ENCODE results near the gene KCNMA1. TPM values are rescaled to one million over a fixed set of nuclear protein-coding genes. Genes with fewer than 3 reads are reported as not detected.

KCNMA1 gene
- total RNA-seq, 1 experiment from 2014 or later = 0.49 TPM

- H4K20me1 ChIP-seq (ENCODE audit: insufficient read depth) = no peaks in the 10 kb centered on the region
- CTCF ChIA-PET = interaction anchor here (1.3 to 4.1 kb wide), 2 partner anchors 470 to 475 kb away, joined by 4 to 45 read pairs; no protein-coding TSS in a partner anchor
- RAD21 ChIA-PET (ENCODE audit: low non-redundant PET in 1 of 2, low total read pairs in 2 of 2, uncharacterized antibody in 2 of 2, unreplicated experiment in 2 of 2) = no interaction called here
These were observed 465.5 kb downstream of the KCNMA1 start for GRCh38 chr10:77172086-77172485.

GRCh38 chr10:77168861-77169260 lies 468.7 kb downstream of the KCNMA1 start:
- no peaks in the 10 kb centered on the region for H4K20me1 ChIP-seq (ENCODE audit: insufficient read depth)
- H3K9me2 ChIP-seq (ENCODE audit: insufficient read depth) = no peaks in the 10 kb centered on the region
- H2AFZ ChIP-seq (ENCODE audit: low read depth, low read length, poor library complexity, severe bottlenecking) = no peak overlapping the region
- ChIA-PET CTCF (interaction anchor here (2.5 to 4.0 kb wide), 2 partner anchors 475 to 543 kb away, joined by 6 to 37 read pairs; no protein-coding TSS in a partner anchor), RAD21 (ENCODE audit: low non-redundant PET in 1 of 2, low total read pairs in 2 of 2, uncharacterized antibody in 2 of 2, unreplicated experiment in 2 of 2) (no interaction called here), POLR2A (no interaction called here)
- H3K36me3 ChIP-seq (ENCODE audit: control insufficient read depth in 1 of 2, insufficient read depth in 2 of 2, low read length in 2 of 2) = no peaks in the 10 kb centered on the region
- H3K4me2 ChIP-seq (ENCODE audit: low read length) = peak overlapping the region; percentile 26; the same call in 1 of the 2 replicates
- H3K4me3 ChIP-seq (replicated peaks in 1 of 2; ENCODE audit: low read depth in 1 of 2, low read length in 2 of 2) = no peak overlapping the region
- H3K27ac ChIP-seq (ENCODE audit: low read depth, low read length) = no peak overlapping the region
- peaks cover 0 to 13% of the 10 kb centered on the region in 2 experiments; a peak in 2 of 4 replicates for H3K4me1 ChIP-seq (ENCODE audit: control insufficient read depth in 1 of 2, insufficient read depth in 2 of 2, low read length in 2 of 2)
- peaks cover 36% of the 10 kb centered on the region for H3K27me3 ChIP-seq (ENCODE audit: insufficient read depth, low read length)
- ATAC-seq = peak; percentile 35; the same call in 1 of the 2 replicates
- H3K79me2 ChIP-seq (ENCODE audit: insufficient read depth, low read length) = no peaks in the 10 kb centered on the region
- peak; percentile 27 for DNase-seq (ENCODE audit: low read depth, low spot score)
- intact Hi-C loops (cut with micrococcal nuclease) = loop anchor here (5.0 to 10.0 kb wide), 2 partner anchors 336 to 858 kb away; partner anchors contain the start of gene POLR3A
- no peak overlapping the region for H3K9ac ChIP-seq (ENCODE audit: low read length)
- no TSS peak for BruUV-seq (replicated peaks)
- no peaks in the 10 kb centered on the region for H3K9me3 ChIP-seq (ENCODE audit: control insufficient read depth in 1 of 2, insufficient read depth in 1 of 2, low read depth in 1 of 2, low read length in 2 of 2)
- TF ChIP-seq RAD21 (IDR thresholded peaks at IDR 0.05; ENCODE audit: low read depth) (no peak), JUND (IDR thresholded peaks at IDR 0.05) (peak; percentile 70), ZNF274 (IDR thresholded peaks at IDR 0.05; ENCODE audit: low read depth, low read length) (no peak), YY1 (IDR thresholded peaks at IDR 0.05; ENCODE audit: extremely low read depth, insufficient replicate concordance, low read depth, low read length) (no peak), ELF1 (IDR thresholded peaks at IDR 0.05; ENCODE audit: borderline replicate concordance, low read depth) (no peak), EZH2phosphoT487 (IDR thresholded peaks at IDR 0.05; ENCODE audit: borderline replicate concordance) (no peak), POLR2AphosphoS5 (IDR thresholded peaks at IDR 0.05; ENCODE audit: low read depth, low read length) (peak; percentile 33; the same call in 1 of the 2 replicates), MAX (IDR thresholded peaks at IDR 0.05) (no peak), ZFX (IDR thresholded peaks at IDR 0.05) (no peak), REST (IDR thresholded peaks at IDR 0.05; ENCODE audit: low read depth) (no peak)

More at GRCh38 chr10:77172086-77172485, 465.5 kb downstream of the KCNMA1 start:
- no peak overlapping the region for H3K4me3 ChIP-seq (replicated peaks in 1 of 2; ENCODE audit: low read depth in 1 of 2, low read length in 2 of 2)
- no peaks in the 10 kb centered on the region for H3K9me3 ChIP-seq (ENCODE audit: control insufficient read depth in 1 of 2, insufficient read depth in 1 of 2, low read depth in 1 of 2, low read length in 2 of 2)
- H3K4me1 ChIP-seq (ENCODE audit: control insufficient read depth in 1 of 2, insufficient read depth in 2 of 2, low read length in 2 of 2) = peaks cover 0 to 4% of the 10 kb centered on the region in 2 experiments; a peak in 2 of 4 replicates
- H3K4me2 ChIP-seq (ENCODE audit: low read length) = no peak overlapping the region
- intact Hi-C loops (cut with micrococcal nuclease) = loop anchor here (5.0 to 10.0 kb wide), 3 partner anchors 220 to 673 kb away; no protein-coding TSS in a partner anchor
- H3K36me3 ChIP-seq (ENCODE audit: control insufficient read depth in 1 of 2, insufficient read depth in 2 of 2, low read length in 2 of 2) = no peaks in the 10 kb centered on the region
- no peak overlapping the region for H3K27ac ChIP-seq (ENCODE audit: low read depth, low read length)
- POLR2A ChIA-PET = no interaction called here
- no TSS peak for BruUV-seq (replicated peaks)
- no peaks in the 10 kb centered on the region for H3K9me2 ChIP-seq (ENCODE audit: insufficient read depth)
- H3K27me3 ChIP-seq (ENCODE audit: insufficient read depth, low read length) = peaks cover 21% of the 10 kb centered on the region
- H3K79me2 ChIP-seq (ENCODE audit: insufficient read depth, low read length) = no peaks in the 10 kb centered on the region
- H2AFZ ChIP-seq (ENCODE audit: low read depth, low read length, poor library complexity, severe bottlenecking) = no peak overlapping the region
- DNase-seq (ENCODE audit: low read depth, low spot score) (no peak), ATAC-seq (no peak)
- TF ChIP-seq EGR1 (IDR thresholded peaks at IDR 0.05; ENCODE audit: low read depth) (no peak), RAD21 (IDR thresholded peaks at IDR 0.05; ENCODE audit: low read depth) (no peak), ZBTB33 (IDR thresholded peaks at IDR 0.05; ENCODE audit: extremely low read depth, insufficient replicate concordance, low read length) (no peak), EZH2phosphoT487 (IDR thresholded peaks at IDR 0.05; ENCODE audit: borderline replicate concordance) (no peak)
- no peak overlapping the region for H3K9ac ChIP-seq (ENCODE audit: low read length)

All from HCT116 (cell line).